HG03045 (cell line): ENCODE data around the gene CHRD.

ENCODE experiments used
- ATAC-seq: cut with Tn5 transposase; IDR thresholded peaks from one replicate; pipeline ENCODE4 v1.9.1; 2021; ENCODE audit warnings: mild to moderate bottlenecking, moderate library complexity; ENCODE audit not compliant: unreplicated experiment

Gene CHRD

GRCh38 chr3:184360929-184361531 lies 18.8 kb upstream of the CHRD start:
- ATAC-seq, result no peak

- ATAC-seq, result peak; percentile 40
These were observed 18.3 kb upstream of the CHRD start, which contains the start of the genes CLCN2 and POLR2H for GRCh38 chr3:184361532-184361931. TSS of gene CLCN2 (minus strand) at chr3:184361605. CDS start at chr3:184361479, 126 bp downstream. TSS of gene POLR2H (plus strand) at chr3:184361710. CDS start at chr3:184363493, 1,783 bp downstream.

- peak; percentile 5 for ATAC-seq
These were observed 17.8 kb upstream of the CHRD start for GRCh38 chr3:184361932-184362667.

GRCh38 chr3:184362668-184363546 lies 16.9 kb upstream of the CHRD start:
- peak; percentile 89 for ATAC-seq

- ATAC-seq, result no peak
These were observed 13.1 kb upstream of the CHRD start for GRCh38 chr3:184366619-184367289.

- ATAC-seq, result no peak
These were observed 11.7 kb upstream of the CHRD start for GRCh38 chr3:184368116-184368515.

- ATAC-seq, result no peak
These were observed 11.2 kb upstream of the CHRD start for GRCh38 chr3:184368586-184369183.

GRCh38 chr3:184371570-184372018 lies 8.3 kb upstream of the CHRD start:
- ATAC-seq, result peak; percentile 74

GRCh38 chr3:184372296-184372821 lies 7.5 kb upstream of the CHRD start:
- ATAC-seq, result no peak

- ATAC-seq, result no peak
These were observed 6.9 kb upstream of the CHRD start for GRCh38 chr3:184372911-184373310.

GRCh38 chr3:184373422-184373821 lies 6.4 kb upstream of the CHRD start:
- ATAC-seq, result no peak

GRCh38 chr3:184375747-184376461 lies 4.0 kb upstream of the CHRD start:
- no peak for ATAC-seq

GRCh38 chr3:184377374-184377773 lies 2.5 kb upstream of the CHRD start:
- no peak for ATAC-seq

- no peak for ATAC-seq
These were observed 1.9 kb upstream of the CHRD start, which contains the start of gene THPO for GRCh38 chr3:184377882-184378445. TSS of gene THPO (minus strand) at chr3:184378207. CDS start at chr3:184376259, 1,948 bp downstream.

GRCh38 chr3:184378651-184379357 lies 1.1 kb upstream of the CHRD start:
- no peak for ATAC-seq

- ATAC-seq, result no peak
These were observed 352 bp downstream of the CHRD start for GRCh38 chr3:184380185-184380626.

- no peak for ATAC-seq
These were observed 890 bp downstream of the CHRD start for GRCh38 chr3:184380627-184381260.
